Measurements from ENCODE around the gene C10orf105.
A peak's percentile ranks its signal among the peaks of the same experiment; 100 is the strongest.

The C10orf105 gene

GRCh38 chr10:71751515-71752224 lies 32.1 kb upstream of the C10orf105 start:
- DNase-seq: no peak

- DNase-seq: no peak
Observed at GRCh38 chr10:71750986-71751385, 31.4 kb upstream of the C10orf105 start.

- DNase-seq: no peak
Observed at GRCh38 chr10:71750124-71750841, 30.7 kb upstream of the C10orf105 start.

GRCh38 chr10:71749396-71749795 lies 29.8 kb upstream of the C10orf105 start:
- no peak for DNase-seq

- peak; percentile 86 for DNase-seq
Observed at GRCh38 chr10:71748671-71749191, 29.2 kb upstream of the C10orf105 start.

GRCh38 chr10:71747551-71748523 lies 28.3 kb upstream of the C10orf105 start:
- no peak for DNase-seq

GRCh38 chr10:71747039-71747531 lies 27.5 kb upstream of the C10orf105 start:
- DNase-seq: no peak

GRCh38 chr10:71746344-71747037 lies 26.9 kb upstream of the C10orf105 start:
- DNase-seq: no peak

- DNase-seq: no peak
Observed at GRCh38 chr10:71745664-71746250, 26.2 kb upstream of the C10orf105 start.

GRCh38 chr10:71744897-71745663 lies 25.5 kb upstream of the C10orf105 start:
- no peak for DNase-seq

GRCh38 chr10:71743866-71744265 lies 24.3 kb upstream of the C10orf105 start:
- no peak for DNase-seq

- no peak for DNase-seq
Observed at GRCh38 chr10:71743089-71743838, 23.7 kb upstream of the C10orf105 start.

GRCh38 chr10:71742301-71743088 lies 22.9 kb upstream of the C10orf105 start:
- peak; percentile 40 for DNase-seq

- DNase-seq: no peak
Observed at GRCh38 chr10:71741671-71742070, 22.1 kb upstream of the C10orf105 start.

GRCh38 chr10:71741029-71741428 lies 21.5 kb upstream of the C10orf105 start:
- no peak for DNase-seq

GRCh38 chr10:71740069-71740653 lies 20.6 kb upstream of the C10orf105 start:
- no peak for DNase-seq

- DNase-seq: no peak
Observed at GRCh38 chr10:71739358-71739900, 19.9 kb upstream of the C10orf105 start.

GRCh38 chr10:71737834-71738197 lies 18.2 kb upstream of the C10orf105 start:
- no peak for DNase-seq

All from CD4-positive, alpha-beta T cell treated with Interleukin-10 for 1 hour (primary cell).